Suppressor macrophage (primary cell): ENCODE measurements around the gene NDUFS3.
"Not testable (repeated sequence)": the region's sequence is repeated elsewhere in the genome, so short reads cannot be mapped to it uniquely, and the experiment has no call there.

Experiments used
- DNase-seq, 4 experiments: peaks; one replicate each; pipeline ENCODE4 v3.0.0-alpha.2; 2020 to 2022
- total RNA-seq, 17 experiments: gene quantifications; one replicate each; lab custom pipeline; 2026; ENCODE audit warnings: mixed read lengths in 6 of 17, inconsistent platforms in 3 of 17; lab: John Stamatoyannopoulos, UW

The NDUFS3 gene
- 27.8 to 67.8 (median 52.7) reads per million in 17 experiments for total RNA-seq

DNA sequence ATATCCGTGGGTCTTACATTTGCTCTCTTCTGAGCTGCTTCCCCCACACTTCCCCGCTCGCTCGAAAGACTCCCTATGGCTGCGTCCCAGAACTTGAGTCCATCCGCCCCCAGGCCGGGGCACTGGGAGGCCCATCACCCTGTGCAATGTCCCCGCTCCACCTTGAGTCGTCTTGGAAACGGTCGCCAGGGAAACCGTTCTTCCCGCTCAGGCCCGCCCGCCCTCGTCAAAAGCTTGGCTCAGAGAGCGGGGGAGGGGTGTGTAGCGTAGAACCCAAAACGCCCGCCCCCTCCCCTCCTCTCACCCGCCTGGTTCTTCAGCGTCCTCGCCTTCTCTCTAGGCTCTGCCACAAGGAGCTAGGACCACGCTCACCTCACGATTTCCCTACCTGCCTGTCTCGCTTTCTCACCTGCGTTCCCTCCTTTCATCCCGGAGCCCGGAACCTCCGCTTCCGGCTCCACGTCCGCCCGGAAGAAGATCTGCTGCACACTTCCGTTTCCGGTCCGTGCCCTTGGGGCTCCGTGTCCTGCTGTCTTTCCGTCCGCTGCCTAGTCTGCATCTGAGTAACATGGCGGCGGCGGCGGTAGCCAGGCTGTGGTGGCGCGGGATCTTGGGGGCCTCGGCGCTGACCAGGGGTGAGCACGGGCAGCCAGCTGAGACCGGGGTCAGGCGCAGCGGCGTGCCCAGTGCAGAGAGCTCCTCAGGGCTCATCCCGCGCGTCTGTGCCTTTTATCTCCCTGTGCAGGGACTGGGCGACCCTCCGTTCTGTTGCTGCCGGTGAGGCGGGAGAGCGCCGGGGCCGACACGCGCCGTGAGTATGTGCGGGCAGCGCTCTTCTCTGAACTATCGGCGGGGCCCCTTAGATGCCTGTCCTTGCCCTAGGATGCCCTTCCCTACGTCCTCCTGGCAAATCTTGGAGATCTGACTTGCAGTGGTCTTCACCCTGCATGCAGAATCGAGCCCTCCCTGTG is at the start of gene NDUFS3, which contains the start of gene KBTBD4:
TSS of gene NDUFS3 (plus strand) at position 551 of the 971 bp plus-strand sequence. CDS start at position 569, 18 bp downstream.
TSS of gene KBTBD4 (minus strand) at position 447 of the 971 bp plus-strand sequence. CDS start at position 428, 19 bp downstream.
- DNase-seq: peak; percentile 91 to 94 (median 92)

DNA sequence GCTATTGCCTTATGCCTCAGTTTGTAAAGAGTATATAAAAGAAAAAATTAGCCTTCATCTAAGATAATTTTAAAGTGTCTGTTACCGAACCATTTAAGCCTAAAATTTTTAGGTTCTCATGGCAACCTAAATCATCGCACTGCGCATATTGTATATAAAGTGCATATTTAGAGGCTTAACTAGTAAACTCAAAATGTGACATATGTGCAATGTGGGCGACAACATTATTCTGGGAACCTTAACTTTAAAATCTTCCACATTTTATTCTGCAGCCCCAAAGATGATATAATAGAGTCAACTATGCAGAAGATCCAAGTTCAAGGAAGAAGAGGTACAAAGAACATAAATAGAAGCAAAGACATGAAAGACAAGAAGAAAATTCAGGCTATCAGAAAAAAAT is 48.9 kb upstream of the NDUFS3 start:
- no peak for DNase-seq

DNA sequence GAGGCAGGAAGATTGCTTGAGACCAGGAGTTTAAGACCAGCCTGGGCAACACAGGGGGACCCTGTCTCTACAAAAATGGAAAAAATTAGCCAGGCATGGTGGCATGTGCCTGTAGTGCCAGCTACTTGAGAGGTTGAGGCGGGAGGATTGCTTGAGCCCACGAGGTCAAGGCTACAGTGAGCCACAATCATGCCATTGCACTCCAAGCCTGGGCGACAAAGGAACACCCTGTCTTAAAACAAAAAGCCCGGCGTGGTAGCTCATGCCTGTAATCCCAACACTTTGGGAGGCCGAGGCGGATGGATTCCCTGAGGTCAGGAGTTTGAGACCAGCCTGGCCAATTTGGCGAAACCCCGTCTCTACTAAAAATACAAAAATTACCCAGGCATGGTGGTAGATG is 48.2 kb upstream of the NDUFS3 start:
- DNase-seq: not testable (repeated sequence)

DNA sequence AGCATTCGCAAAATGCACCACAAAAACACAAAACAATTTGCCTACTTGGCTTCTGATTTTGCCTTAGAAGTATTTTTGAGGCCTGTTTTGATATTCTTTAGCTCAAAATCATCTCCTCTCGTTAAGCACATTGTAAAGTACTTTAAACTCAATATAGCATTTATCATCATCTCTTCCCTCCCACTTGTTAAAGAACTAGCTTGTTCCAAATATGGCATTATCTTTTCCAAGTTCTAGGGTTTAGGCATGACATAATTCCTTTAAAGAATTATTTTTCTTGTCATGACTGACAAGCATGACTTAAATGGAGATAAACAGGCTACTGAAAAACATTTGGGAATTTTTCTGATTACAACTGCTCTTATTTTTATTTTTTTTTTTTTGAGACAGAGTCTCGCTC is 47.2 kb upstream of the NDUFS3 start:
- no peak for DNase-seq

DNA sequence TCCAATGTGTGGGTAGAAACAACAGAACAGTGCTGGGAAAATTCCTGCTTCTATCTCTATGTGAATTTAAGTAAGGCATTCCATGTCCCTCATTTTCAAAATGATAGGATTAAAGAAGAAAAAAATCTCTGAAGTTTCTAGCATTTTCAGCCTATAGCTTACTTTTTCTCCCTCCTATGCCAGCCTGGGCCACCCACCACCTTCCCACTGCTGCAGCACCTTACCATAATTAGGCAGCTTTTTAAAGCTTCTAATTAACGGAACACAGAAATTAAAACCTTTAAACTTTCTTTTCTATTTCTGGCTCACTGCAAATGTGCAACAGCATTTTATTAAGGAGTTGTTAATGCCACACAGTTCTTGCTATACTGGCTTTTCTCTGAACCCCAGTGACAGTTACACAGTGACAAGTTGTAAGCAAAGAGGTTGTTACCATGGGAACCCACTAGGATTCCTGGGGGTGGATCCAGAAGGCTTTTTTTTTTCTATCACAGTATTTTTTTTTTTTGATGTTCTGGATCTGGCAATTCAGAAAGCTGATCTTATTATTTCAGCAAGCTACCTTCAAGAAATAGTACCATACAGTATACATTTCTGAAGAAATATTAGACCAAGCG is 46.2 kb upstream of the NDUFS3 start:
- peak in 1 of 4 experiments; percentile 60 for DNase-seq

DNA sequence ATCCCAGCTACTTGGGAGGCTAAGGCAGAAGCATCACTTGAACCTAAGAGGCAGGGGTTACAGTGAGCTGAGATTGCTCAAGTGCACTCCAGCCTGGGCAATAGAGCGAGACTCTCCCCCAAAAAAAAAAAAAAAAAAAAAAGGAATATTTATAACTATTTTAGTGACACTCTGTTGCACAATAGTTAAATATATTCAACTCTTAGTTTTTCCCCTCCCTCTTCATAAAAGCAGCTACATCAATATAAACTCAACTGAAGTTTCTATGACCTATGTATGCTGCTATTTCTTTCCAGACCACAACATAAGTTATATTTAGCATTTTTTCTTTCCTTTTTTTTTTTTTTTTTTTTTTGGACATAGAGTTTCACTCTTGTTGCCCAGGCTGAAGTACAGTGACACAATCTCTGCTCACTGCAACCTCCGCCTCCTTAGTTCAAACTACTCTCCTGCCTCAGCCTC is 45.2 kb upstream of the NDUFS3 start:
- DNase-seq: peak in 3 of 4 experiments; percentile 41 to 57 (median 50)

DNA sequence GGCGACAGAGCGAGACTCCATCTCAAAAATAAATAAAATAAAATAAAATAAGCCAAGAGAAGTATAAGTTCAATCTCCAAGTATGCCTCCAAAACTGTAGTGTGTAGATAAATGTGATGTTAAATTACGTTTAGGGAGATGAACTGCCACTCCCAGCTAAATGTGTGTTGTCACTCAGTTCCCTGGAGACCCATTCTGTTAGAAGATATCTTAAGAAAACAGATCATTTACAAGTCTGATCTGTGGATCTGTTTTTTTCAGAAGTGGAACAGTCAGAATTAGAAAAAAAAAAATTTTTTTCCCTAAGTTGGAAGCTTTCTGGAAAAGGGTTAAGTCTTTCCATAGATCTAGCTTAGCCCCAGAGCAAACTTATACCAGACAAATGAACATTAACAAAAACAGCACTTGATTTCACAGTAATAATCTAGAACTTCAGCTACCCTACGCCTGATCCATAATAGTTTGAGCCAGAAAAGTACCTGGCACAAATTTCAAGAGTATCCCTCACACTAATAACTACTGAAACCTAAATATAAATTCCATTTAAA is 44.1 kb upstream of the NDUFS3 start:
- DNase-seq: no peak

DNA sequence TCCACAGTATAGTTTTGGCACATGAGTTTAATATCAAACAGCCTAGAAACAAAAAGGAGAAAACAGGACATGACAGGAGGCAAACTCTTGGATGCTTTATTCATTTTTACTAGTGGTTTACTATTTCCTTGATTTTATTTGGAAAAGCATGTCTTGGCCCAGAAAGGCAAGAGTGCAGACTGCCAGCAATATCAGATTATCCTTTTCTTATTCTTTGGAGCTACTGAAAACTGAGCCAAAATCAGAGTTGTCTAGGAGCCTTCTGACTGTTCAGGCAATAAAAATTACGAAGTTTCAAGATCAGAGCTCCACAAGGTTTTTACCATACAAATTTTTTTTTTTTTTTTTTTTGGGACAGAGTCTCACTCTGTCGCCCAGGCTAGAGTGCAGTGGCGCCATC is 42.0 kb upstream of the NDUFS3 start:
- peak in 1 of 4 experiments; percentile 37 for DNase-seq

DNA sequence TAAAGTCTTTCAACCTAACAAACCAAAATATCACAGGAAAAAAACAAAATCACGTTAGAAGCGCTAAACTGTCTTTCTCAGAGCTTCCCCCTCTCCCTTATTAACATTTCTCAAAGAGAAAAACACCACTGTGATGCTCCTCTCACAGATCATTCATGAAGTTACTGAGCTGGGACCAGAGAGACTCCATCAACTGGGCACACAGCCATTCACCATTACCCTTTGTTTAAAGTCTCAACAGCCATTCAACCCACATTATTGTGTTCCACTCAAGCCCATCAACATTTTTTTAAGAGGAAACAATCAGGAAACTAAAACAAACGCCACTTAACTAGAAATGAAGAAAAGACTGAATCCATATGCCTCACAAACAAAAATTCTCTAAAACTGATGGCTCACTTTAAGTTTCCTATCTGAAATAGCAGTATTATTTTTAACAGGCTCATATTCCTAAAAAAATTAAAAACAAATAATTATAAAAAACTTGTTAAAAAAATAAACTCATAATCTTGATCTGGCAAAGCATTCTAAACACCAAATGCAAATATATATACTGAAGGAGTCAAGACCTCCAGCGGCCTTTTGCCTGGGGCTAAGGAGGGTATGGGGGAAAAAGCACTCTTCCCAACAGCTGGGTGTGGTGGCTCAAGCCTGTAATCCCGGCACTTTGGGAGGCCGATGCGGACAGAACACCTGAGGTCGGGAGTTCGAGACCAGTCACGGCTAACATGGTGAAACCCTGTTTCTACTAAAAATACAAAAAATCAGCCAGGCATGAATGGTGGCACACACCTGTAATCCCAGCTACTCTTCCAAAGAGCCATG is 39.9 kb upstream of the NDUFS3 start:
- no peak for DNase-seq

DNA sequence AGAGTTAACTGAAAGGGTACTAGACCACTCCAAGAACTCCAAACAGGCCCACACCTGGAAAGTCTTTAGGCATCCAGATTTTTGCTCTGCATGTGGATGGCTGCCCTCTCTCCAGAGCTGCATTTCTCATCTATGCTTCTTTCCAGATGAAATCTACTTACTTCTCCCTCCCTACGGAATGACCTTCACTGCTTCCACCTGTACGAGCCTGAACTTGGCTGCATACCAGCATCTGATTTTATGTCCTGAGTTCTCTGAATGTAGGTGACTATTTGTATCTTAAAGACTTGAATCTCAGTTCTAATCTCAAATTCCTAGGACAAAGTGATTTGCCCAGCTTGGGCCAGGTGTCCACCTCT is 39.2 kb upstream of the NDUFS3 start:
- DNase-seq: no peak

DNA sequence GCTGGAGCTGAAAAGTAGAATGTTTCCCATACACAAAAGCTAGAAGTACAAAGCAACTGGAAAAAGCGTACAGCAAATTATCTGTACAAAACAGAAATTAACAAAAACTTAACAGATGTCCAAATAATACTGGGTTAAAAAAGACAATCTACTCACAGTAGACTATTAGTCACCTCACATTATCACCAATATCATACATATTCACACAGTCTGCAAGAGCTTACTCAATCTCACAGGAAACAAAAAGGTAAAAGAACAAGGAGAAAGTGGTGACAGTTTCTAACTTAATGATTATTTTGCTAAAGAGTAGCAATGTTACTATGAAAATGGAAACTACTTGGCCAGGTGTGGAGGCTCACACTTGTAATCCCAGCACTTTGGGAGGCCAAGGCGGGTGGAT is 37.8 kb upstream of the NDUFS3 start:
- DNase-seq: no peak

DNA sequence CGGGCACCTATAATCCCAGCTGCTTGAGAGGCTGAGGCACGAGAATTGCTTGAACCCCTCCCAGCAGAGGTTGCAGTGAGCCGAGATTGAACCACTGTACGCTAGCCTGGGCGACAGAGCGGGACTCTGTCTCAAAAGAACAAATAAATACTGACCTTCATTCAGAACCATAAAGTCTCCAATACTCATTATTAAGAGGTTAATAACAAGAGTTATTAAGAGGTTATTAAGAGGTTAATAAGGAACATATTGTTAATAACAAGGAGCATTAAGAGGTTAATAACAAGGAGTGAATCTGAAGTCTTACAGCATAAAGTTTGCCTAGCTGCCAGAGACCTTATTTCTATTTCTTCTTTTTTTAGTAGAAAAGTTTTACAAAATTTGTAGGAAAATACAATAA is 33.6 kb upstream of the NDUFS3 start:
- no peak for DNase-seq

DNA sequence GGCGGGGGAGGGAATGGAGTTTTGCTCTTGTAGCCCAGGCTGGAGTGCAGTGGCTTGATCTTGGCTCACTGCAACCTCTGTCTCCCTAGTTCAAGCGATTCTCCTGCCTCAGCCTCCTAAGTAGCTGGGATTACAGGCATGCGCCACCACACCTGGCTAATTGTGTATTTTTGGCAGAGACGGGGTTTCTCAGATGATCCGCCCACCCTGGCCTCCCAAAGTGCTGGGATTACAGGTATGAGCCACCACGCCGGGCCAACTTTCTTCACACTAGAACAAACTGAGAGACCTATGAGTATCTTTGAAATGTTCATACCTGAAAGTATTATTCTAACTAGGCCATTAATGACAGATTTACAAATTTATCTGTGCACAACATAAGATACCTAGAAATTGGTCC is 32.6 kb upstream of the NDUFS3 start:
- not testable (repeated sequence) for DNase-seq

DNA sequence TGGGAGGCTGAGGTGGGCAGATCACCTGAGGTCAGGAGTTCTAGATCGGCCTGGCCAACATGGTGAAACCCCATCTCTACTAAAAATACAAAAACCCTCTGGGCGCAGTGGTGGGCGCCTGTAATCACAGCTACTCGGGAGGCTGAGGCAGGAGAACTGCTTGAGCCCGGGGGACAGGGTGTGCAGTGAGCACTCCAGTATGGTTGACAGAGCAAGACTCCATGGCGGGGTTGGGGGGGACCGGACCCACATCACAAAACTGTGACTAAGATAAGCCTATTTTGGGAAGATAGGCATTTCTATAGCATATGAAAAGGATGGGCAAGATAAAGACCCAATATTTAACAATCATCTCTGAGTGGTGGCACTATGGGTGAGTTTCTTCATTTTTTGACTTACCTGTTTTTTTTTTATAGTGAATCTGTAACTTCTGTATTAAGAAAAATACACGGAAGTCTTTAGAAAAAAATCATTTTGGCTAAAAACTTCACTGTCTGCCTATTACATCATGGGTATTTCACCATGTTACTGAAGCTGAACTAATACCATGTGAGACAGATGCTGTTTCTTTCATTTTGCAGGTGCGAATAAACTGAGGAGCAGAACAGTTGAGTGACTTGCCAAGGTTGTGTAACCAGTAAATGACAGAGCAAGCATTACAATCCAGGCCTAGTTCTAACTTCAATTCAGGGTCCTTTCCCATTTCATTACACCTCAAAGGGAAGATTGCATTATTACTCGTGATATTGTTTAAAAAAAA is 28.4 kb upstream of the NDUFS3 start:
- DNase-seq: peak in 3 of 4 experiments; percentile 18 to 66 (median 61)

DNA sequence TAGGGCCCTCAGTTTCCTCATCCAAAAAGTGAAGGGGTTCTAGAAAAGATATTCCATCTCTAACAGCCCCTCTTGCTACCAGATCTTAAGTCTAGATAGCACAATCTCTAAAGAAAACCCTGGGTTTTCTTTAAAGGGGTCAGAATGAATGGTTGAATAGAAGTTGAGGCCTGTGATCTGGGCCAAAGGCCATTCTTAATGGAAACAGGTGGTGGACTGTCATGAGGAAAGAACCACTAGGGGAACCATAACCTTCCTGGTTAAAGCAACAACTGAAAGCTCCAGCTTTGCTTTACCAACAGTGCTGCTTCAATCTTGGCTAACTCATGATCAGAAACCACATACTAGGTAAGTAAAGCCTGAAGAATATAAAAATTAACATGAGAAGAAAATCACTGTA is 27.8 kb upstream of the NDUFS3 start:
- DNase-seq: peak in 3 of 4 experiments; percentile 45 to 49 (median 47)

DNA sequence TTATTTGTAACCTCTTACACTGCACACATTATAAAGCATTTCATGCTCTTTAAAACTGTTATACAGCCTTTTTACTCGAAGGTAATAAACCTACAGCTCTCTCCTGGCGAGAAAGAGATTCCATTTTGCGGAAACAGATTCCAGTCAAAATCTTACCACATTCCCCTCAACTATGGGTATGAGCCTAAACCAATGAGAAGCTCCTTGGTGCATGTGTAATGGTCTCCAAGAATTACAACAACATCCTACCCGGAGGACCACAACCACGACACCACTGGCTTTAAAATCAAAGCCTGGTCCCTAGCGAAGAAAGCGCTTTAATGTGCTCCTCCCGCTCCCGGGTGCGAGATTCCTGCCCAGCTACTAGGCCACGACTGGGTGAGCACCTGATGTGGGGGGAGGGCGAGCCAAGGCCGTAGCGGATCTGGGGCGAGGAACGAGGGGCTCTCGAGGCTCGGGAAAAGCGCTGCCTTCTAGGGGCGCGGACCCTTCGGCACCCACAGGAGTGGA is 26.8 kb upstream of the NDUFS3 start:
- DNase-seq: peak; percentile 32 to 65 (median 50)

DNA sequence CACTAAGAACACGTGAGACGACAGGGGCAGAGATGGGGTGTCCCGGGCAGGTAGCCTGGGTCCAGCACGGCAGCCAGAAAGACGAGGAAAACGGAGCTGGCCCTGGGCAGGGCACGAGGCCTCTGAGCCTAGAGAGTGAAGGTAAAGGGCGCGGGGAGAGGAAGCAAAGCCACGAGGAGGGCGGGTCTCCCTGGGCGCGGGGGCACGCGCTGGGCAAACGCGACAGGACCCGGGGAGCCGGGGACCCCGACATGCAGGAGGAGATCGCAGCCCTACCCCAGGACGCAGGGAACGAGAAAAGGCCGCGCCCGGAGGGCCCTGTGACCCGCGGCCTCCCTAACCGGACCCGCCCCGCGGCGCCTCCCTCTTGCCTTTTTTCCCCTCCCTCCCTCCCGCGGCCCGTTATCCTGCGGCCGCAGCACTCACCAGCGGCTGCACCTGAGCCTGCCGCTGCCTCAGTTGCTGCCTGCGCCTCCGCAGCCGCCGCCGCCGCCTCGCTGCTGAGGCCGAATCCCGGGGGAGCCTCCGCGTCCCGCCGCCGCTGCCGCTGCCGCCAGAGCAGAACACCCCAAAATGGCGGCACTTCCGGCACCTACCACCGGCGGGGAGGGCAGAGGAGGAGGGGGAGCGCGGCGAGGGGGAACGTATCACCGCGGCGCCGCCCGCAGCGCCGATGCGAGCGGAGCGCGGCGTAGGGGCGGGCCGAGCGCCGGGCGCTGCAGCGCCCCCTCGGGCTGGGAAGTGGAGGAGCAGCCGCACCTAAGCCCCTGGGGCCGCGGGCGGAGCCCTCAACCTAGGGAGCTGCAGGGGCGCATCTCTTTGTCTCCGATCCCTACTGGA is 26.1 kb upstream of the NDUFS3 start, which contains the start of gene CELF1:
TSS of gene CELF1 (minus strand) at position 567 of the 840 bp plus-strand sequence. CDS start 53,609 bp downstream, outside the sequence.
- DNase-seq: peak; percentile 96 to 98 (median 97)

DNA sequence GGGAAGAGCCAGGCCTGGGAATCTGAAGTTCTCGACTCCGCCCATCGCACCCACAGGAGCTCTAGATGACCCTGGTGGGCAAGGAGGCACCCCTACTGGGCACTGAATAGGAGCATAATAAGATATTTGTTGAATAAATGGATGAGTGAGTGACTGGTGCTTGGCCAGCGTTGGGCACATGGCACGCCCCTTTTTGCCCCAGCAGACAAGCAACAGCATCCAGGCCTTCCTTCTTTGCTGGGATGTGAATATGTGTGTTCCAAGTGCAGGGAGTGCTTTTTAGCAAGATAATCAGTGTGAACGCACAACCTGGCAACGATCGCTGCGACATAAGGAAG is 25.5 kb upstream of the NDUFS3 start:
- DNase-seq: no peak

DNA sequence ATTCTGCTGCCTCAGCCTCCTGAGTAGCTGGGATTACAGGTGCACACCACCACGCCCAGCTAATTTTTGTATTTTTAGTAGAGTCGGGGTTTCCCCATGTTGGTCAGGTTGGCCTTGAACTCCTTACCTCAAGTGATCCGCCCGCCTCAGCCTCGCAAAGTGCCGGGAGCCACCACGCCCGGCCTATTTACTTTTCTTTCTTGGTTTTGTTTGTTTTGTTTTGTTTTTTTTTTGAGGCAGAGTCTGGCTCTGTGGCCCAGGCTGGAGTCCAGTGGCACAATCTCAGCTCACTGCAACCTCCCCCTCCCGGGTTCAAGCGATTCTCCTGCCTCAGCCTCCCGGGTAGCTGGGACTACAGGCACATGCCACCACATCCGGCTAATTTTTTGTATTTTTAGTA is 21.9 kb upstream of the NDUFS3 start:
- not testable (repeated sequence) for DNase-seq

DNA sequence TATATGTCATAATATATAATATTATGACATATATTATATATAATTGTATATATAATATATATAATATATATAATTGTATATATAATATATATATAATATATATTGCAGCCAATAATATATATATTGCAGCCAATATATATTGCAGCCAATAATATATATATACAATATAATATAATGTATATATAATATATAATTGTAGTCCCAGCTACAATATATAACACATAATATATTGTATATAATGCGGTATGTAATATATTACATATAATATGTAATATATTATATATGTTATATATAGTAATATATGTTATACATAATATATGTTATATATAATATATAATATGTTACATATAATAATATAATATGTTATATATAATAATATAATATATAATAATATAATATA is 20.2 kb upstream of the NDUFS3 start:
- DNase-seq: no peak
